GM12892 (cell line): ENCODE results near the gene AFAP1L1.

Source experiments
- DNase-seq: peaks from one replicate; pipeline ENCODE4 v3.0.0; 2011; ENCODE audit not compliant: insufficient read length
- FAIRE-seq: peaks from 2 replicates; lab custom pipeline; 2011; peaks lifted over from hg19 to GRCh38; lab: Jason Lieb, UNC
- POLR2A ChIP-seq: IDR thresholded peaks from 2 replicates; pipeline ENCODE4 v1.6.1; 2011; ENCODE audit warnings: low read depth, low read length, control low read depth
- POLR2AphosphoS5 ChIP-seq: IDR thresholded peaks from 2 replicates; pipeline ENCODE4 v1.6.1; 2011; ENCODE audit warnings: low read depth, low read length, control low read depth
- TAF1 ChIP-seq: IDR thresholded peaks from 2 replicates; pipeline ENCODE4 v1.6.1; 2011; ENCODE audit warnings: low read depth, mild to moderate bottlenecking, control low read depth, low read length, borderline replicate concordance

Gene AFAP1L1

DNA sequence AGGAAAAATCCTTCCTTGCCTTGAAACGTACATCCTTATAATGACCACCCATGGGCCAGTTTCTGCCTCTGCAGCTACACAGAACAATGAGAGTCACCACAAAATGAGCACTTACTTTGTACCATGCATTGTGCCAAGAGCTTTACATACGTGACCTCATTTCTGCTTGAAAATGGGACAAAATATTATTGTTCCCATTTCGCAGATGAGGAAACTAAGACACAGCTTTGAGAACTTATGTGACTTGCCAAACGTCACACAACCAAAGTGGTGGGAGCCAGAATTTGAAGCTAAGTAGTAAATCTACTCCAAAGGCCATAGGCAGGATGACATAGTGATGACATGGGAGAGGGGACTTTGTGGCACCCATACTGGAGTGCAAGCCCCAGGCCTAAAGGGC, 38.8 kb downstream of the AFAP1L1 start:
- TF ChIP-seq POLR2A = no peak
- no peak for TF ChIP-seq POLR2AphosphoS5
- TF ChIP-seq TAF1 = no peak
- FAIRE-seq (no peak), DNase-seq (no peak)

GRCh38 chr5:149310947-149311658, 39.4 kb downstream of the AFAP1L1 start:
- FAIRE-seq (no peak), DNase-seq (no peak)
- TF ChIP-seq TAF1 = no peak
- no peak for TF ChIP-seq POLR2A
- TF ChIP-seq POLR2AphosphoS5 = no peak

DNA sequence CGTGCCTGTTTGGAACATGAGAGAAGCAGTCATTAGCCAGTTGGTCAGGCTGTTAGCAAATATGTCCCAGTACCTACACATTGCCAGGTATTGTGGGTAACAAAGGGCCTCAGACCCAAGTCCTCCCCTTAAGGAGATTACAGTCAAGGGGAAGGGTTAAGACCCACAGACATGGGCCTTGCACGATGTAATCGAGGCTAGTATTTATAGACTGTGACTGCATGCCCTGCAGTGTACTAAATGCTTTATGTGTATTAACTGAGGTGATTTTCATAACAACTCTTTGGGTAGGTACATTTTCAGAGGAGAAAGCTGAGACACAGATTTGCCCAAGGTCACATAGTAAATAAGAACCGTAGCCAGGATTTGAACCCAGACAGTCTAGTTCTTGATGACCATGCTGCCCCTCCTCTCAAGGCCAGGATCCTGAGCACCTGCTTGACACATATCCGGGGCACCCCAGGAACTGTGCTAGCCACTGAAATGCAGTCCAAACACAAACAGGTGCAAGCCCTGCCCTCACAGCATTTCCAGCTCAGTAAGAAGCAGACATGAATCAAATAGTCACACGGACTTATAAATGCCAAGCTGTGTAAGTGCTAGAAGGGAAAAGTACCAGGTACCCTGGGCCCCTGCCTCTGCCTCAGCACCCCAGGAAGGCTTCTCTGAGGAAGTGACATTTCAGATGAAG, 41.6 kb downstream of the AFAP1L1 start:
- no peak for FAIRE-seq
- no peak for TF ChIP-seq POLR2AphosphoS5
- no peak for TF ChIP-seq POLR2A
- no peak for TF ChIP-seq TAF1
- no peak for DNase-seq

DNA sequence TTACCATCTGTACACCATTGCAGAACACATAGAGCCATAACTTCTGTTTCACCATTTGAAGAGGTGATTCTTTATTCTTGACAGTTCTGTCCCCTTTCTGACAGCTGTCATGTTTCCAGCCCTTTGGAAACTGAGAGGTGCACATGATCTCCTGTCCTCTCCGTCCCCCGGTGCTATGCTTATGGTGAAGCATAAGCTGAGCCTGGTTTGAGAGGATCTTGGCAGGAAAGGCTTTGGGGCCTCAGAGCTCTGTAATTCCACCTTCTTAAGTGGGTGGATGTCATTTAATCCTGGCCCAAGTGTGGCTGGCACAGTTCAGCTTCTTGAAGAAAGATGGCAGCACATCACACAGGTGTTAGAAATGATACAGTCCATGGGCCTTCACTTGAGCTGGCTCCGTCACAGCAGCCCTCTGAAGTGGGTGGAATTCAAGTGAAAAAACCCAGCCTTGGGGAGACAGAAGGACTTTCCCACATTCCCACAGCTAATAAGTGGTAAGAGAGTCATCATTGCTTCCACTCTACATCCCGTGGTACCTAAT, 43.0 kb downstream of the AFAP1L1 start:
- TF ChIP-seq POLR2A (no peak), TAF1 (no peak), POLR2AphosphoS5 (no peak)
- FAIRE-seq (no peak), DNase-seq (no peak)

DNA sequence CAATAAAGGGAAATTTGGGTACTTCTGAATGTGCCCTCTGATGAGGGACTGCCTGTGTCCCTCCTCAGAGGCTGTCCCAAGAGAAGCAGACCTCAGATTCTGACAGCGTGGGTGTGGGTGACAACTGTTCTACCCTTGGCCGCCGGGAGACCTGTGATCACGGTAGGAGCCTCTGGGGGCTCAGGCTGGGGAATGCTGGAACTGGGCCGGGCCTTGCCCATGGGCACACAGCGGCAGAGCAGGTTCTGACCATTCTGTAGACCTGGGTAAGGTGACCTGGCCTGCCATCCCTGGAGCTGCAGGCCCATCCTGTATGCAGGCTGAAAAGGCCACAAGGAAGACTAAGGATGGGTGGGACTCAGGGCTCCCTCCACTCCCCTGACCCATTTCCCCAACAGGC, 44.1 kb downstream of the AFAP1L1 start:
- DNase-seq (no peak), FAIRE-seq (no peak)
- TF ChIP-seq POLR2A (no peak), POLR2AphosphoS5 (no peak), TAF1 (no peak)

DNA sequence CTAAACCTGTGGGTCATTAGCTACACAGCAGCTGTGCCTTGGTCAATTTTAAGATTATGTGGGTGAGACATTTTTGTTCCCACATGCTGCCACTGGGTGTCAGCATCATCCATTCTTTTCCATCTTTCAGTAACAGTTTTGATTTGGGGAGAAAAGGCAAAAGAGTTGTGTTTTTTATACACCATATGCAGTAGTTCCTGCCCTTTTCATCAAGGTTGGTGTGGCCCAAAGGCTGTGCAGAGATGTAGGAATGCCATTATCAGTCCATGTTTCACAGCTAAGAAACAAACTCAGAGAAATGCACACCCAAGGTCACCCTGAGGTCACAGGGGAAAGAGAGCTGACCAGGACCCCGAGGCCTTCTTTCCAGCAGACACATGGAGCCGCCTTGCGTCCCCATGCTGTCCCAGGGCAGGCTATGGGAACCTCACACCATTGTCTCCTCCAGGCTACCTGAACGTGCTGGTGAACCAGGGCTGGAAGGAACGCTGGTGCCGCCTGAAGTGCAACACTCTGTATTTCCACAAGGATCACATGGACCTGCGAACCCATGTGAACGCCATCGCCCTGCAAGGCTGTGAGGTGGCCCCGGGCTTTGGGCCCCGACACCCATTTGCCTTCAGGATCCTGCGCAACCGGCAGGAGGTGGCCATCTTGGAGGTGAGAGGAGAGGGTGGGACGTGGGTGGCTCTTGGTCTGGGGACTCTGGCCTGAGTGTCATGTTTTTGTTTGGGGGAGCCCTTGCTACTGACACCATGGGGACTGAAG, 45.8 kb downstream of the AFAP1L1 start:
- TF ChIP-seq TAF1 (no peak), POLR2A (no peak), POLR2AphosphoS5 (no peak)

DNA sequence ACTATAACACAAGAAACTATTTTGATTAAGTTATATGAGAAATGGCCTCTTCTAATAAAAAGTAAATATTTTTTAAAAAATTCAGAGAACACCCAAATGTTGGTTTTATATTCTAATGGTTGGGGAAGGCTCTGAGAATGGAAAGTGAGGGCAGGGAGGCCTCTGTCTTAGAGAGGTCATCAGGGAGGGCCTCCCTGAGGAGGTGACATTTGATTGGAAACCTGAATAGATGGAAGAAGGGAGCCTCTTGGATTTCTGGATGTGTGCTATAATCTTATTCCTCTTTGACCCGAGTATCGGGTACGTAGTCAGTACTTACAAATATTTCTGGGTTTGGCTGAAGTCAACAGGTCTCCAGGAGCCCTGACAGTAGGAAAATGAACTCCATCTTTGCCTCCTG, 47.5 kb downstream of the AFAP1L1 start:
- TF ChIP-seq POLR2A = no peak
- TF ChIP-seq TAF1 = no peak
- TF ChIP-seq POLR2AphosphoS5 = no peak
- FAIRE-seq (no peak), DNase-seq (no peak)

More for the DNA sequence above, 45.8 kb downstream of the AFAP1L1 start:
- DNase-seq = peak; percentile 35
- peak; percentile 60 for FAIRE-seq

DNA sequence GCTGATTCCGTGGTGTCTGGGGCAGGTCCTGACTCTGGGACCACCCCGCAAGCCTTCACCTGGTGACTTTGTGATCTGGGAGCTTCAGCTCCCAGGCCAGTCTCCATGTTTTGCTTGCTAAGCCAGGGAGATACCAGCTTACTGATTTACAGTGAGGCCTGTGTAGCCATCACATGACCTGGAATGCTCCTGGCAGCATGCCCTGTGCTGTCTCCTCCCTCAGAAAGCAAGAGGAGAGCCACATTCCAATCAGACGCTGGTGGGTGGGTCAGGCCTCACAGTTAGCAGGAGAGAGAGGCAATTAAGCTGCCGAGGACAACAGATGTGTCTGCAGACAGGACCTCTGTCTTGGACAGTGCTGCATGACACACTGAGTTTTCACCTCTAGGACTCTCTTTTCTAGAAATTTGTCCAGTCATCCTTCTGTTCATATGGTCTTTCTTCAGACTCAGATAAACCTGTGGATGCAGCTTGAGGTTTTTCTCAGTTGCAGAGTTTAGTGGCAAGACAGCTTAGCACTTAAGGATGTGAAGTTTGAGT, 49.2 kb downstream of the AFAP1L1 start:
- DNase-seq = no peak
- TF ChIP-seq TAF1 (no peak), POLR2A (no peak), POLR2AphosphoS5 (no peak)
- no peak for FAIRE-seq

GRCh38 chr5:149322518-149322917, 50.9 kb downstream of the AFAP1L1 start:
- no peak for TF ChIP-seq POLR2A
- no peak for TF ChIP-seq TAF1
- no peak for TF ChIP-seq POLR2AphosphoS5
- DNase-seq = no peak
- no peak for FAIRE-seq

DNA sequence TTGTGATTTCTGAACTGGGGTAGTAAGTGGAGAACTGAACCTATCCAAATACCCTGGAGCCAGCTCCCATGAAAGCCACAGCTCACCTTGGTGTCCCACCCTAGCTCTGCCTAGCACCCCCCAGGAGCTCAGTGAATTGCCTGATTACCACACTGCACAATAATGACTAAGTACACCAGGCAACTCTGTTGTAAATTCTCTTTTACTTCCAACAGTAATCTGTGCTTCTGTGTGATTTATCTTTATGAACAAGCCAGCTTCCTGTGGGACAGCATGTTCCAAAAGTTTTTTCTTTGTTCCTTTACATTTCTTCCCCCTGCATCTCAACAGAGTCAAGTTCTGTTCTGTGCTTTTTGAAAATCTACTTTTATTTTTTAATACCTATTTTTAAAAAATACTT, 51.6 kb downstream of the AFAP1L1 start:
- TF ChIP-seq TAF1 (no peak), POLR2A (no peak), POLR2AphosphoS5 (no peak)
- FAIRE-seq (no peak), DNase-seq (no peak)
